HG02870 (cell line): ENCODE results near the gene POLR2L.
A peak's percentile ranks its signal among the peaks of the same experiment; 100 is the strongest.

Source experiments
- ATAC-seq: cut with Tn5 transposase; IDR thresholded peaks from one replicate; pipeline ENCODE4 v1.9.1; 2021; ENCODE audit warnings: mild to moderate bottlenecking, moderate library complexity; ENCODE audit not compliant: unreplicated experiment

POLR2L gene

DNA sequence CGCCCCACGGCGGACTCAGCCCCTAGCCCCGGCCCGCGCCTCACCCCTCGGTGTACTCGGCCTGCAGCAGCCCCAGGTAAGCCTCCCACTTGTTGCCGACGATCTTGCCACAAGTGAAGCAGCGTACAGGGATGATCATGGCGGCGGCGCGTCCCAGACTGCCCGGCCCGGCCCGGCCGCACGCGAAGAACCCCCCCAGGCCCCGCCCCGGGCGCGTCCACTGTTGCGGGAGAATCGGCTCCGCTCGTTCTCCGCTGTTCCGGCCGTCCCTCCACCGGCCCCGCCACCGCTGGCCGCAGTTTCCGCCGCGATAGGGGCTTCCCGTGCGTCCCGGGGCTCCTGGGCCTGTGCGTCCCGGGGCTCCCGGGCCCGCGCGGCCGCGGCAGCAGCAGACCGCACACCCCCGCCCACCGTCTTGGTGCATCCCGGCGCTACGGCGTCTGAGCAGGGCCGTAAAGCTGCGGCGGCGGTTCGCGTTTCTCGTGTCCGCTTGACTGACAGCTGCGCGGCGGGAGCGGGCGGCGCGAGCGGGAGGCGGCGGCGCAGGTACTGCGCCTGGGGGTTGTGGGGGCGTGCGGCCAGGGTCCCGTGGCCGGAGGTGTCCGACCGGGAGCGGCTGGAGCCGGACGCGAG is at the start of gene POLR2L, which contains the start of gene TSPAN4:
TSS of gene POLR2L (minus strand) at position 160 of the 633 bp plus-strand sequence. CDS start at position 139, 21 bp downstream.
TSS of gene TSPAN4 (plus strand) at position 483 of the 633 bp plus-strand sequence. CDS start 7,453 bp downstream, outside the sequence.
- peak; percentile 58 for ATAC-seq

DNA sequence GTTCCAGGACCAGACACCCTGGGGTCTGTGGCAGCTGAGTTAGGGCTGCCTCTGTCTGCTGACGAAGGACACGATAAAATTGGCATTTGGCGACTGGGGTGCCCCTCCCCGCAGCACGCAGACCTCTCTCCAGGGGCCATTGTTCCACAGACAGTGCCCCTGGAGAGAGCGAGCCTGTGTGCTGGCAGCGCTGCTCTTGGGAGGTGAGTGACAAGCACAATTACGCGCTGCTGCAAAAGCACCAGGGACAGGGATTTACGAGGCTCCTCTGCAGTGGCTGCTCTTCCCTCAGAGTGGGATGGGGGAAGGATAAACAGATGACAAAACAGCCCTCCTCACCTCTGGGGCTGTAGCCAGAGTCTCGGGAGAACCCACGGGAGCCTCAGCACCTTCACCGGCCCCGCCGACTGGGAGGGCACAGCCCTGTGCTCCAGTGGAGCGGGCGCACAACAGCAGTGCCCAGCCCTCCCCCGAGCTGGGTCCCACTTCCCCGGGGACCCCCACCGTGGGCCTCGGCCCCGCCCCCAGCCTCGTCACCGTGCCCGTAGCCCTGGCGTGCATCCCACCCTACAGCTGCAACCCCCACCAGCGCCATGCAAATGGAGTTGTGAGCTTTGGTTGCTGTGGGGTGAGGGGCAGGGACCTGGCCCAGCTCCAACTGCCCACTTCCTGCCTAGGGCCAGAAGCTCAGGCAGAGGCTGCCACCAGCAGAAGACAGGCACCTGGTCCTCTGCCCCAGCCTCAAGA is 48.6 kb upstream of the POLR2L start:
- ATAC-seq, result no peak

DNA sequence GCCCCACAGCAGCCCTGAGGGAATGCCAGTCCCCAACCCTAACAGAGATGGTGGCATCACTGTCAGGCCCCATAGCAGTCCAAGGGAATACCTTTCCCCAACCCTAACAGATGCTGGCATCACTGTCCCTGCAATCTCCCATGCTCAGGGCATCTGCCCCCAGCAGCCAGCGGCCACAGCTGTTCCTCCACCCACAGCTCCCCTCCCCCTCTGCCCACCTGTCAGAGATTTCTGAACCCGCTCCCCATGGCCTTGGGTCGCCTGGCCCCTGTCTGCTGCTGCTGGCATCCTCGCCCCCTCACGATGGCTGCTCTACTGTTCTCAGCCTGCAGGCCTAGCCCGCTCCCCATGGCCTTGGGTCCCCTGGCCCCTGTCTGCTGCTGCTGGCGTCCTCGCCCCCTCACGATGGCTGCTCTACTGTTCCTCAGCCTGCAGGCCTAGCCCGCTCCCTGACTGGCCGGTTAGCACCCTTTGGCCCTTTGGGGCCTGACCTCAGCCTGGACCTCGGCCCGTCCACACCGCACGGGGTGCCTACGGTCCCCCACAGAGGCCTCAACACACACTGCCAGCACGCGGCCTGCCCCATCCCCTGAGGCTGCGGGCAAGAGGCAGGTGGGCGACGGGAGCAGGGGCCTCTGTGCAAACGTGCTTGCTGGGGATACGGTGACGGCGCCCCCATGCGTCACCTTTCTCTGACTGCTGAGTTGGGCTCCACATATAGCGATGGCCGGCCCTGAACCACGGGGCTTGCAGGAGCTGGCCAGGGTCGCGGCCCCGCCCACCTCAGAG is 47.6 kb upstream of the POLR2L start:
- ATAC-seq, result no peak

GRCh38 chr11:889257-889656 is 46.9 kb upstream of the POLR2L start:
- ATAC-seq, result no peak

DNA sequence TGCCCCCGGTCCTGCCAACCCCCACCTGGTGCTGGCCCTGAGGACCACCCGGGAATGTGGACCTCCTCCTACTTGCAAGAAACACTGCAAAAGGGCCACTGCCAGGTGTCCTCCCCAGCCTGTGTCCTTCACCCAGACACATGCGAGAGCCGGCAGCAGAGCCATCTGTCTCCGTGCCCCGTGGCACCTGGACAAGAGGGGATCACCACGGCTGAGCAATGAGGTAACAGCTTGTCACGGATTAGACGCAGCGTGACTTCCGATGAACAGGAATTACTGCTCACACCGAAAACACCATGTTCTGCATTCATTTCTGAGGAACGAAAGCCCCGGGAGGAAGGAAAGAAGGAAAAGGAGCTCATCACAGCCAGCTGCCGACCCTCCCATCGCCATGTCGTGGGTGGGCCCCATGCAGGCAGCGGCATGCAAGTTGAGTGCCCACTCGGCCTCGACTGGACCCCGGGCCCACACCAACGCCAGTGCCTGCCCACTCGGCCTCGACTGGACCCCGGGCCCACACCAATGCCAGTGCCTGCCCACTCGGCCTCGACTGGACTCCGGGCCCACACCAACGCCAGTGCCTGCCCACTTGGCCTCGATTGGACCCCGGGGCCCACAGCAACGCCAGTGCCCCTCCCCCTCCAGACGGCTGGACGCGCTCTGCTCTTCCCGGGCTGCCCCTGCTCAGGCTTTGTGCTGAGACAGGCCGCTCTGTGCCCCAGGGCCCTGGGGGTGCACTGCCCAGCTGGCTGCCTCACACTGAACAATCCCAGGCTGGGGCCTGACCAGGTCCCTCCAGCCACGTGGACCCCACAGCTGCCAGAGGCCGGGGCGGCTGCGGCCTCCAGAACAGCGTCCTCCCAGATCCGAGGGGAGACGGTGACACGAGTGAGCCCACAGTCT is 46.2 kb upstream of the POLR2L start:
- ATAC-seq, result no peak

DNA sequence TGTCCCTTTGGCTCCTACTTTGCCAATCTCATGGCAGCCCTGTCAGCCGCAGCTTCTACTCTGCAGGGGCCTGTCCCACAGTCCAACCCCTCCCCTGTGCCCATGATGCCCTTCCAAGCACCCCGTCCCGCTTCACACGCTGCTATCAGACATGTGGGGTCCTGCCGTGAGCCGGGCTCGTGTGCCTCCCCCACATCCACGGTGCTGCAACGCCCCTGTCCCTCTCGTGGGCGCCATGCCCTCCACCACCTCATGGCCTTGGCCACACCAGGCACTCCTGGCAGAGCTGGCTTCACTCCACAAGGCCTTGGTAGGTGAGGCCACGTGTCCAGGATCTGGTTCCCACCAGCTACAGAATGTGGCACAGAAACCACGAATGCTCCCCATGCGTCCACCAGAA is 45.3 kb upstream of the POLR2L start:
- ATAC-seq, result no peak

DNA sequence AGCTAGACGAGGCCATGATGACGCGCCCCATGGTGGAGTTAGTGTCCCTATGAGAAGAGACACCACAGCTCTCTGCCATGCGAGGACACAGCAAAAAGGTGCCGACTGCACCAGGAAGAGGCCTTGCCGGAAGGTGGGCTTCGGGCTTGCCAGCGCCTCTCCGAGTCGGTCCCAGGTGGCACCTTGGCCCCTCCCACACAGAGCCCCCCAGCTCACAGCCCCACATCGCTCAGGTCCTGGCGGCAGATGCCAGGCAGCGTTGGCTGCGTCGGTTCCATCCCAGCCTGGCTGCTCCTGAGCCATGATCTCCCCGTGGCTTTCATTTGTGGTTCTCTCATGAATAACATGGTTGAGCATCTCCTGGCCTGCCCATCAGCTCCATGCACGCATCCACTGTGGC is 44.2 kb upstream of the POLR2L start:
- no peak for ATAC-seq

DNA sequence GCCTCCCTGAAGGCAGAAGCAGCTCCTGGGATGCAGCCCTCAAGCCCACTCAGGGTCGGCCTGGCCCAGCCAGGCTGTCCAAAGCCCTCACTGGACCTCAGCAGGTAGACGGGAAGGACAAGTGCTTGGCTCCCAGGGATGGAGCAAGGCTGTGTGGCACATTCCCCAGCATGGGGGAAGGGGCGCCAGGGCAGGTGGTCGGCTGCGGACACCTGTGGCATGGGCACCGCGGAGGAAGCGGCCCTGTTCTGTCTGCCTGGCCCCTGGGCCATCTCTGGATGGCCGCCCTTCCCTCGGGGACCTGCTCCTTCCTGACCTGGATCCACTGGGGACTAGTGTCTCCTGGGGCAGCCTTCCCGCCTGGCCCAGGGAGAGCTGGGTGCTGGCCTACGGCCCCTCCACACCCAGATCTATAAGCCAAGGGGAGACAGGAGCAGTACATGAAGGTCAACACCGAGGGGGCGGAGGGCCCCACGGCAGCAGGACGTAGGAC is 42.3 kb upstream of the POLR2L start:
- ATAC-seq, result no peak

DNA sequence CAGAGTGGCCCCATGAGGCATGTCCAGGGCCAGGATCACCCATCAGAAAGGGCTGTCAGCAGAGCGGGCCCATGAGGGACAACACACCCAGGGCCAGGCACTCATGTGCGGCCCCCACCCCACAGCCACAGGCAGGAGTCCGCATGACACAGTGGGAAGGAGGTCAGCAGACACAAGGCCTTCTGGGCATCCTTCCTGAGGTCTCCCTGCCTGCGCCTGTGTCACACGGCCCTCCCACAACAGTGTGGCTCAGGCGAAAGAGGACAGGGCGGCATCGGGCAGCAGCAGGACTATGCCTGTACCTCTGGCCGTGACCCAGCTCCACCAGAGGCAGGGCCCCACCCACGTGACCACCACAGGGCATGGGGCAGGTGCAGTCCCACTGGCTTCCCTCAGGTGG is 41.2 kb upstream of the POLR2L start:
- ATAC-seq, result no peak

GRCh38 chr11:882596-882995 is 40.3 kb upstream of the POLR2L start:
- ATAC-seq, result no peak

DNA sequence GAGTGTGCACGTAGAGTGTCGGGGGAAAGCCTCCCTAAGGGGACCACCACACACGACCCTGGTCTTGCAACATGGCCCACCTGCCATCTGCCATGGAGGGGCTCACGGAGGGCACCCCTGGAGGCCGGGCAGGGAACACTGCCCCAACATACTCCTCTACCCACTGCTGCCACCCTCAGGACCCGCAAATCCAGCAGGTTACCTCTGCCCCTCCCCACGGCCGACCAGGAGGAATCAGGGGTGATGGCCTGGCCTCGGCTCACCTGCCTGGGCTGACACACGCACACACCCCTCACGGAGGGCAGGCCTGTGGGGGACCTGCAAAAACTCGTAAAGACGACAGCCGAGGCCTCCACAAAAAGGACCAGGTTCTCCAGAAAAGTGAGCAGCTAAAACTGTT is 38.1 kb upstream of the POLR2L start:
- no peak for ATAC-seq

- no peak for ATAC-seq
Measured at GRCh38 chr11:877565-877964, 35.2 kb upstream of the POLR2L start.

DNA sequence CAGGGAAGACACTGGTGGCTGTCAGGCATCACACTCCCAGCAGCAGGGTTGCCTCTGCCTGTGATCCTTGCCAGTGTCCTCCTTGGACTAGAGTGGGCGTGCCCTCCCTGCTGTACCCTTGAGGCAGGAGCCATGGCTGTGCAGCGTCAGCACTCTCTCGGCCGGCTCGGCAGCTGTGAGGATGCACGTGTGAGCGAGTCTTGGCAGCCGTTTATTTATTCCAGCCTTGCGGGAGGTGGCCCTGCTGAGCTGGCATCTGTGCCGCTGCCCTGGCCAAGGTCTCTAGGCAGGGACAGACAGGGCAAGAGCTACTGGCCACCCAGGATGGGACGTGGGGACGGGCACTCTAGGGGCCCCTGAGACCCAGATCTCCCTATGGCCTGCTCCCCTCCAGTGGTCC is 34.2 kb upstream of the POLR2L start:
- no peak for ATAC-seq

GRCh38 chr11:875769-876301 is 33.5 kb upstream of the POLR2L start:
- no peak for ATAC-seq

DNA sequence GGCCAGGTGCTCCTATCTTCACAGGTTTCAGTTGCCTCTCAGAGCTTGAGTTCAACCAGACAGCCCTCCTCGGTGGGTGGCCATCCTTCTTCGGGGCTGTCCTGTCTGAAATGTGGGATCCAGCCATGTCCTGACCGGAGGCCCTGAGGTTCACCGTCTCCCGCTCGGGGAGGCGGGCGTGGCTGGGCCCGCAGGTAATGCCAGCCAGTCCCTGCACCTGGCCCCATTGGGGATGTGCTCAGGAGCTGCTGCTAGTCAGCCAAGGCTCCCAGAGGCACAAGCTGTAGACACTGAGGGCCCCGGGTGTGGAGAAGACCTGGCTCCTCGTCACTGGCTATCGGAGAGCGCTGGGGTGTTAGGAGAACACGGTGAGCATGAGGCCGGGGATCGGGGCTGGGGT is 32.9 kb upstream of the POLR2L start:
- no peak for ATAC-seq

DNA sequence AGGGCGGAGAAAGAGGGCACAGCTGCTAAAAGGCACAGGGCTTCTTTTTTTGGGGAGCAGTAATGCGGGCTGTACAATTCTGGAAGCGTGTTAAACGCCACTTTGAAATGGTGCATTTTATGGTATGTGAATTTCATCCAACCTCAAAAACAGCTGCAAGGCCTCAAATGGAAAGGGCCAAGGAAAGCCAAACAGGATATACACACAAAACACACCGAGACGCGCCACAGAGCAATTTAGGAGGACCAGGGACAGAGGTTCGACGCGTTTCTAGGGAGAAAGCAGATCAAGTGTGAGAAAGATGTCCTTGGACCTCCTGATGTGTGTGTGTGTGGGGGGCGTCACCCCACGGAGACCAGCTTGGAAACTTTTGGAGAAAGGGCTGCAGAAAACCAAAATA is 31.4 kb upstream of the POLR2L start:
- ATAC-seq, result no peak

DNA sequence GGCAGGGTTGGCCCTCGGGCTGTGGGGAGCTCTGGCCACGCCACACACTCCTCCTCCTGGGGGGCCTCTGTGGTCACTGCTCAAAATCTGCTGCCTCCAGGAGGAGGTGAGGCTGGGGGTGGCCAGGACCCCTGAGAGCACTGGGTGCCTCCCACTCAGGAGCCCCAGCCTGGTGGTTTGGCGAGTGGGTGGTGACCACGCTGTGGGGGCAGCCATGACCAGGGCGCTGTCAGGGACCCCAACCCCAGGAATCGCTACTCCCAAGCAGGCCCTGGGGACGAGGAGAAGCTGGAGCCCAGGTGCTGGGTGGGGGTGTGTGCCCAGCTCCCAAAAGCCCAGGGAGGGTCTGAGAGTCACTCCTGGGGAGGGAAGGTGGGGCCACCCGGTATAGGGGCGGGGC is 30.5 kb upstream of the POLR2L start:
- ATAC-seq, result no peak

DNA sequence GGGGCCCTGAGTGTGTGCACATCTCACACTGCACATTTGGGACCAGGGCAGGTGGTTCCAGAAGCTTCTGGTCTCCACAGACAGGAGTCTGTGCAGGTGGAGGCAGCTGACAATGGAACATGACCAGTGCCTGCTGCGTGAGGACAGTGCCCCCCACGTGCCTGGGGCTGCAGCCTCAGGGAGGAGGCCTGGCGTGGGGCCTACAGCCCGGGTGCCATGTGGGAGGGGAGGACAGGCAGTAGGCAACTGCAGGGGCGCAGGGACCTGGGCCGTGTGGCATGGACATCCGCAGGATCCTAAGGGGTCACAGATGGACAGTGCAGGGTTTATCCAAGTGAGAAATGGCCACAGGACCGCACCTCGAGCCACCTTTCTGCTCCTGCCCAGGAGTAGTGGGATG is 29.1 kb upstream of the POLR2L start:
- ATAC-seq, result no peak

- ATAC-seq, result no peak
Measured at GRCh38 chr11:870418-870817, 28.1 kb upstream of the POLR2L start.

- no peak for ATAC-seq
Measured at GRCh38 chr11:870127-870413, 27.7 kb upstream of the POLR2L start.
